ENCODE results near the gene FEZ2. TPM values are rescaled to one million over a fixed set of nuclear protein-coding genes. Genes with fewer than 3 reads are reported as not detected.

FEZ2 gene
- total and polyA plus RNA-seq, 2 of the 8 experiments (the other 6 are each of a cell fraction or from before 2014, with no cell fraction given): 7.5 to 16.4 TPM

- no peak for DNase-seq (ENCODE audit: low read depth in 1 of 2, low spot score in 2 of 2)
- Histone ChIP-seq H2BK15ac (ENCODE audit: low read length) (no peak overlapping the region), H4K20me1 (replicated peaks in 1 of 2; ENCODE audit: control insufficient read depth in 1 of 2, insufficient read depth in 2 of 2, low read length in 2 of 2) (no peaks in the 10 kb centered on the region), H3K79me1 (ENCODE audit: low read depth, low read length) (no peaks in the 10 kb centered on the region), H2BK12ac (ENCODE audit: low read depth, low read length) (no peak overlapping the region), H3K27ac (ENCODE audit: low read depth, low read length) (no peak overlapping the region), H3K4me3 (ENCODE audit: extremely low read depth in 1 of 4, insufficient read depth in 2 of 4, low read depth in 3 of 4, low read length in 4 of 4) (no peak overlapping the region), H3K4ac (replicated peaks; ENCODE audit: insufficient read length, low read depth, low read length) (no peak overlapping the region), H3K18ac (ENCODE audit: extremely low read depth, low read length) (no peak overlapping the region), H3K36me3 (ENCODE audit: control insufficient read depth in 2 of 4, insufficient read depth in 4 of 4, low read length in 3 of 4) (peaks cover 11 to 69% (median 45%) of the 10 kb centered on the region in 4 experiments; a peak in 7 of 8 replicates), H3K4me2 (ENCODE audit: insufficient read depth in 1 of 2, low read depth in 2 of 2, low read length in 2 of 2) (no peak overlapping the region), H3K4me1 (replicated peaks in 1 of 4; ENCODE audit: control insufficient read depth in 3 of 4, insufficient read depth in 4 of 4, low read length in 3 of 4) (no peaks in the 10 kb centered on the region), H3K23ac (ENCODE audit: insufficient read length) (no peak overlapping the region), H3K79me2 (ENCODE audit: control insufficient read depth in 1 of 2, insufficient read depth in 2 of 2, low read length in 2 of 2) (no peaks in the 10 kb centered on the region), H3K14ac (ENCODE audit: insufficient read length) (no peak overlapping the region), H2BK20ac (ENCODE audit: low read length) (no peak overlapping the region), H3K23me2 (ENCODE audit: low read depth, low read length) (no peaks in the 10 kb centered on the region), H3K9ac (replicated peaks in 1 of 4; ENCODE audit: extremely low read depth in 1 of 4, low read depth in 3 of 4, low read length in 3 of 4) (no peak overlapping the region), H4K8ac (ENCODE audit: extremely low read depth, insufficient read depth, low read length) (no peak overlapping the region), H2BK120ac (replicated peaks; ENCODE audit: low read depth, low read length) (no peak overlapping the region), H3K27me3 (replicated peaks in 1 of 4; ENCODE audit: control insufficient read depth in 3 of 4, extremely low read depth in 1 of 4, insufficient read depth in 3 of 4, low read length in 3 of 4) (no peaks in the 10 kb centered on the region), H2AFZ (ENCODE audit: low read length) (no peak overlapping the region), H4K91ac (replicated peaks; ENCODE audit: insufficient read length, low read length) (no peak overlapping the region), H3K9me3 (ENCODE audit: insufficient read depth in 2 of 2, low read depth in 1 of 2, low read length in 1 of 2) (no peaks in the 10 kb centered on the region), H2BK5ac (ENCODE audit: low read depth, low read length) (no peak overlapping the region), H2AK5ac (ENCODE audit: low read depth, low read length) (no peak overlapping the region), H4K5ac (ENCODE audit: insufficient read length, low read depth, low read length) (no peak overlapping the region), H3K56ac (replicated peaks; ENCODE audit: insufficient read length, low read depth, low read length) (no peak overlapping the region)
- ChIA-PET CTCF (ENCODE audit: partially characterized antibody) (interaction anchor here (0.7 to 1.6 kb wide), 4 partner anchors 15 to 148 kb away, joined by 3 to 5 read pairs (median 4); no protein-coding TSS in a partner anchor), POLR2A (ENCODE audit: partially characterized antibody) (no interaction called here)
- TF ChIP-seq TCF12 (IDR thresholded peaks at IDR 0.05; ENCODE audit: low read depth, low read length): no peak
- WGBS, 2 experiments (ENCODE audit: extremely low coverage in 1 of 2, insufficient coverage in 1 of 2, insufficient read length in 1 of 2, insufficient replicate concordance in 2 of 2, low coverage in 1 of 2, low lambda C conversion rate in 2 of 2, missing lambda C conversion rate in 1 of 2): 84% methylated on average over 8 of the region's 8 CpGs; no CpG with 5 or more reads in 1 of the 2 experiments
- FAIRE-seq: no peak
Measured at GRCh38 chr2:36516136-36516870, 81.7 kb downstream of the FEZ2 start.
